ENCODE data around the gene TIGD1.

- TF ChIP-seq CTCF (IDR thresholded peaks at IDR 0.05; ENCODE audit: low read depth, low read length) (no peak), EZH2phosphoT487 (IDR thresholded peaks at IDR 0.05; ENCODE audit: low read depth) (no peak)
Observed at GRCh38 chr2:232501331-232501771, 49.0 kb downstream of the TIGD1 start.
